ENCODE data around the gene ABHD6.
"Not testable (repeated sequence)": the region's sequence is repeated elsewhere in the genome, so short reads cannot be mapped to it uniquely, and the experiment has no call there.

Gene ABHD6

GRCh38 chr3:58237238-58237940 lies at the start of gene ABHD6:
TSS of gene ABHD6 (plus strand) at chr3:58237792. CDS start at chr3:58256587, 18,795 bp downstream.
- TF ChIP-seq POLR2A (IDR thresholded peaks at IDR 0.05; ENCODE audit: low read depth, low read length) = peak; percentile 34; the same call in 1 of the 2 replicates
- DNase-seq (ENCODE audit: insufficient read length, low spot score) (peak; percentile 75), FAIRE-seq (no peak)

GRCh38 chr3:58188173-58188564 lies 49.4 kb upstream of the ABHD6 start:
- no peak for TF ChIP-seq POLR2A (IDR thresholded peaks at IDR 0.05; ENCODE audit: low read depth, low read length)
- DNase-seq (ENCODE audit: insufficient read length, low spot score) (no peak), FAIRE-seq (no peak)

GRCh38 chr3:58188921-58189451 lies 48.6 kb upstream of the ABHD6 start:
- no peak for TF ChIP-seq POLR2A (IDR thresholded peaks at IDR 0.05; ENCODE audit: low read depth, low read length)
- FAIRE-seq (no peak), DNase-seq (ENCODE audit: insufficient read length, low spot score) (no peak)

- no peak for DNase-seq (ENCODE audit: insufficient read length, low spot score)
- FAIRE-seq = no peak
- no peak for TF ChIP-seq POLR2A (IDR thresholded peaks at IDR 0.05; ENCODE audit: low read depth, low read length)
Measured at GRCh38 chr3:58189691-58190090, 47.9 kb upstream of the ABHD6 start.

- DNase-seq (ENCODE audit: insufficient read length, low spot score) (no peak), FAIRE-seq (no peak)
- TF ChIP-seq POLR2A (IDR thresholded peaks at IDR 0.05; ENCODE audit: low read depth, low read length) = no peak
Measured at GRCh38 chr3:58190291-58190690, 47.3 kb upstream of the ABHD6 start.

GRCh38 chr3:58190882-58191281 lies 46.7 kb upstream of the ABHD6 start:
- DNase-seq (ENCODE audit: insufficient read length, low spot score) (no peak), FAIRE-seq (no peak)
- TF ChIP-seq POLR2A (IDR thresholded peaks at IDR 0.05; ENCODE audit: low read depth, low read length) = no peak

GRCh38 chr3:58191361-58191991 lies 46.1 kb upstream of the ABHD6 start:
- DNase-seq (ENCODE audit: insufficient read length, low spot score) (no peak), FAIRE-seq (no peak)
- TF ChIP-seq POLR2A (IDR thresholded peaks at IDR 0.05; ENCODE audit: low read depth, low read length) = no peak

GRCh38 chr3:58192069-58192468 lies 45.5 kb upstream of the ABHD6 start:
- FAIRE-seq (no peak), DNase-seq (ENCODE audit: insufficient read length, low spot score) (no peak)
- no peak for TF ChIP-seq POLR2A (IDR thresholded peaks at IDR 0.05; ENCODE audit: low read depth, low read length)

- DNase-seq (ENCODE audit: insufficient read length, low spot score) = no peak
- no peak for TF ChIP-seq POLR2A (IDR thresholded peaks at IDR 0.05; ENCODE audit: low read depth, low read length)
- FAIRE-seq = no peak
Measured at GRCh38 chr3:58193682-58194407, 43.7 kb upstream of the ABHD6 start.

- TF ChIP-seq POLR2A (IDR thresholded peaks at IDR 0.05; ENCODE audit: low read depth, low read length) = no peak
- DNase-seq (ENCODE audit: insufficient read length, low spot score) = no peak
- no peak for FAIRE-seq
Measured at GRCh38 chr3:58197588-58197987, 40.0 kb upstream of the ABHD6 start.

GRCh38 chr3:58198362-58198761 lies 39.2 kb upstream of the ABHD6 start:
- no peak for TF ChIP-seq POLR2A (IDR thresholded peaks at IDR 0.05; ENCODE audit: low read depth, low read length)
- DNase-seq (ENCODE audit: insufficient read length, low spot score) (no peak), FAIRE-seq (no peak)

- no peak for TF ChIP-seq POLR2A (IDR thresholded peaks at IDR 0.05; ENCODE audit: low read depth, low read length)
- FAIRE-seq (no peak), DNase-seq (ENCODE audit: insufficient read length, low spot score) (no peak)
Measured at GRCh38 chr3:58198804-58199203, 38.8 kb upstream of the ABHD6 start.

- no peak for DNase-seq (ENCODE audit: insufficient read length, low spot score)
- no peak for TF ChIP-seq POLR2A (IDR thresholded peaks at IDR 0.05; ENCODE audit: low read depth, low read length)
- FAIRE-seq = no peak
Measured at GRCh38 chr3:58200121-58200709, 37.4 kb upstream of the ABHD6 start.

- no peak for DNase-seq (ENCODE audit: insufficient read length, low spot score)
- FAIRE-seq = no peak
- TF ChIP-seq POLR2A (IDR thresholded peaks at IDR 0.05; ENCODE audit: low read depth, low read length) = no peak
Measured at GRCh38 chr3:58200846-58201355, 36.7 kb upstream of the ABHD6 start.

GRCh38 chr3:58201451-58201850 lies 36.1 kb upstream of the ABHD6 start:
- DNase-seq (ENCODE audit: insufficient read length, low spot score); FAIRE-seq: not testable (repeated sequence)
